GM18505 (cell line): ENCODE results near the gene PPP1R15A.
"Not testable (repeated sequence)": the region's sequence is repeated elsewhere in the genome, so short reads cannot be mapped to it uniquely, and the experiment has no call there.

Experiments used
- ATAC-seq: cut with Tn5 transposase; IDR thresholded peaks from one replicate; pipeline ENCODE4 v1.9.1; 2021; ENCODE audit not compliant: unreplicated experiment
- POLR2A ChIP-seq: IDR thresholded peaks from 4 replicates; pipeline ENCODE4 v1.6.1; 2011; ENCODE audit warnings: borderline replicate concordance; ENCODE audit not compliant: insufficient read depth, insufficient read length; ENCODE audit errors: extremely low read depth

PPP1R15A gene

DNA sequence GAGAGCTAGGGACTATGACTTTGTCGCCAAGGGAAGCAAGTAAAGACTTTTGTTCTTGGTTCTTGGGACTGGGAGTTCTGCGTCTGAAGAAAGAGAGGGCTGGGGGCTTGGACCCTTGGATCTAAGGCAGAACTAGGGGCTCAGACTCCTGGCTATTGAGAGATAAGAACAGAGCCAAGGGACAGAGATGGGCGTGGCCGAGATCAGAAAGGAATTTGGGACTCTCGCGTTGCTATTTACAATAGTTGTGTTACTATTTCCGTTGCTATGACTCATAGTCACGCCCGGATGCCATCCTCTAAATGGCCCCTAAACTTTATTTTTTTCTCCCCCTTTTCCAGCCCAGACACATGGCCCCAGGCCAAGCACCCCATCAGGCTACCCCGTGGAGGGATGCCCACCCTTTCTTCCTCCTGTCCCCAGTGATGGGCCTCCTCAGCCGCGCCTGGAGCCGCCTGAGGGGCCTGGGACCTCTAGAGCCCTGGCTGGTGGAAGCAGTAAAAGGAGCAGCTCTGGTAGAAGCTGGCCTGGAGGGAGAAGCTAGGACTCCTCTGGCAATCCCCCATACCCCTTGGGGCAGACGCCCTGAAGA lies 759 bp downstream of the PPP1R15A start:
- no peak for TF ChIP-seq POLR2A
- ATAC-seq: no peak

DNA sequence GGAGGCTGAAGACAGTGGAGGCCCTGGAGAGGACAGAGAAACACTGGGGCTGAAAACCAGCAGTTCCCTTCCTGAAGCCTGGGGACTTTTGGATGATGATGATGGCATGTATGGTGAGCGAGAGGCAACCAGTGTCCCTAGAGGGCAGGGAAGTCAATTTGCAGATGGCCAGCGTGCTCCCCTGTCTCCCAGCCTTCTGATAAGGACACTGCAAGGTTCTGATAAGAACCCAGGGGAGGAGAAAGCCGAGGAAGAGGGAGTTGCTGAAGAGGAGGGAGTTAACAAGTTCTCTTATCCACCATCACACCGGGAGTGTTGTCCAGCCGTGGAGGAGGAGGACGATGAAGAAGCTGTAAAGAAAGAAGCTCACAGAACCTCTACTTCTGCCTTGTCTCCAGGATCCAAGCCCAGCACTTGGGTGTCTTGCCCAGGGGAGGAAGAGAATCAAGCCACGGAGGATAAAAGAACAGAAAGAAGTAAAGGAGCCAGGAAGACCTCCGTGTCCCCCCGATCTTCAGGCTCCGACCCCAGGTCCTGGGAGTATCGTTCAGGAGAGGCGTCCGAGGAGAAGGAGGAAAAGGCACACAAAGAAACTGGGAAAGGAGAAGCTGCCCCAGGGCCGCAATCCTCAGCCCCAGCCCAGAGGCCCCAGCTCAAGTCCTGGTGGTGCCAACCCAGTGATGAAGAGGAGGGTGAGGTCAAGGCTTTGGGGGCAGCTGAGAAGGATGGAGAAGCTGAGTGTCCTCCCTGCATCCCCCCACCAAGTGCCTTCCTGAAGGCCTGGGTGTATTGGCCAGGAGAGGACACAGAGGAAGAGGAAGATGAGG lies 1.5 kb downstream of the PPP1R15A start:
- TF ChIP-seq POLR2A: no peak
- no peak for ATAC-seq

DNA sequence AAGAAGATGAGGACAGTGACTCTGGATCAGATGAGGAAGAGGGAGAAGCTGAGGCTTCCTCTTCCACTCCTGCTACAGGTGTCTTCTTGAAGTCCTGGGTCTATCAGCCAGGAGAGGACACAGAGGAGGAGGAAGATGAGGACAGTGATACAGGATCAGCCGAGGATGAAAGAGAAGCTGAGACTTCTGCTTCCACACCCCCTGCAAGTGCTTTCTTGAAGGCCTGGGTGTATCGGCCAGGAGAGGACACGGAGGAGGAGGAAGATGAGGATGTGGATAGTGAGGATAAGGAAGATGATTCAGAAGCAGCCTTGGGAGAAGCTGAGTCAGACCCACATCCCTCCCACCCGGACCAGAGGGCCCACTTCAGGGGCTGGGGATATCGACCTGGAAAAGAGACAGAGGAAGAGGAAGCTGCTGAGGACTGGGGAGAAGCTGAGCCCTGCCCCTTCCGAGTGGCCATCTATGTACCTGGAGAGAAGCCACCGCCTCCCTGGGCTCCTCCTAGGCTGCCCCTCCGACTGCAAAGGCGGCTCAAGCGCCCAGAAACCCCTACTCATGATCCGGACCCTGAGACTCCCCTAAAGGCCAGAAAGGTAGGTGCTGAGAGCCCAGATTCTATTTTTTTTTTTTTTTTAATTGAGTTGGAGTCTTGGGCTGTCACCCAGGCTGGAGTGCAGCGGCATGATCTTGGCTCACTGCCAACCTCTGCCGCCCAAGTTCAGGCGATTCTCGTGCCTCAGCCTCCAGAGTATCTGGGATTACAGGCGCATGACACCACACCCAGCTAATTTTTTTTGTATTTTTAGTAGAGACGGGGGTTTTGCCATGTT lies 2.3 kb downstream of the PPP1R15A start:
- peak; percentile 37 for TF ChIP-seq POLR2A
- no peak for ATAC-seq

DNA sequence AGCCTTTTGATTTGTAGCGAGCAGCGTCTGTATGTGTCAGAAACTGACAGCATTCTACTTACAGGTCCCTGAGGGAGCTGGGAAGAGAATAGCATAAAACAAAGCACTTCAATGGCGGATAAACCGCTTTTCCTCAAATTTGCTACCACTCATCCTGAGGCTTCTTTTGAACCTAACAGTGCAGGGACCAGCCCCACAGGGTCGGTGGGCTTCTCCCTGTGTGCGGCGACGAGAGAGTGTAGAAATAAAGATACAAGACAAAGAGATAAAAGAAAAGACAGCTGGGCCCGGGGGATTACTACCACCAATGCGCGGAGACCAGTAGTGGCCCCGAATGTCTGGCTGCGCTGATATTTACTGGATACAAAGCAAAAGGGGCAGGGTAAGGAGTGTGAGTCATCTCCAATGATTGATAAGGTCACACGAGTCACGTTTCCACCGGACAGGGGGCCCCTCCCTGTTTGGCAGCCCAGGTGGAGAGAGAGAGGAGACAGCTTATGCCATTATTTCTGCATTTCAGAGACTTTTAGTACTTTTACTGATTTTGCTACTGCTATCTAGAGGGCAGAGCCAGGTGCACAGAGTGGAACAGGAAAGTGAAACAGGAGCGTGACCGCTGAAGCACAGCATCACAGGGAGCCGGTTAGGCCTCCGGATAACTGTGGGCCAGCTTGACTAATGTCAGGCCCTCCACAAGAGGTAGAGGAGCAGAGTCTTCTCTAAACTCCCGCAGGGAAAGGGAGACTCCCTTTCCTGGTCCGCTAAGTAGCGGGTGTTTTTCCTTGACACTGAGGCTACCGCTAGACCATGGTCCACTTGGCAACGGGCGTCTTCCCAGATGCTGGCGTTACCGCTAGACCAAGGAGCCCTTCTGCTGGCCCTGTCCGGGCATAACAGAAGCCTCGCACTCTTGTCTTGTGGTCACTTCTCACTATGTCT lies 4.1 kb downstream of the PPP1R15A start:
- not testable (repeated sequence) for ATAC-seq
- TF ChIP-seq POLR2A: peak; percentile 56

DNA sequence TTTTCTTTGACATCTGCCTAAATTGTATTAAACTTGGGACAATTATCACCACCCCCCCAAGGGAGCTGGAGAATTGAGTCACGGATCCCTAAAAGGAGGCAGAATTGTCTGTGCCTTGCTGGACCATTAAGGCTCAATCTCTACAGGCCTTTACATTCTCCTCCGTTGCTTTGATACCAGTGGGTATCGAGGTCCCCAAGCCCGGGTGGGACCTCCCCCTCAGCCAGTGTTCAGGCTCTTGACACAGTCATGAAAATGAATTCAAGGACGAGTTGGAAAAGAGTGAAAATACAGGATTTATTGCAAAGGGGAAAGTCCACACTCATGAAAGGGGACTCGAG lies 5.6 kb downstream of the PPP1R15A start:
- no peak for TF ChIP-seq POLR2A
- no peak for ATAC-seq

DNA sequence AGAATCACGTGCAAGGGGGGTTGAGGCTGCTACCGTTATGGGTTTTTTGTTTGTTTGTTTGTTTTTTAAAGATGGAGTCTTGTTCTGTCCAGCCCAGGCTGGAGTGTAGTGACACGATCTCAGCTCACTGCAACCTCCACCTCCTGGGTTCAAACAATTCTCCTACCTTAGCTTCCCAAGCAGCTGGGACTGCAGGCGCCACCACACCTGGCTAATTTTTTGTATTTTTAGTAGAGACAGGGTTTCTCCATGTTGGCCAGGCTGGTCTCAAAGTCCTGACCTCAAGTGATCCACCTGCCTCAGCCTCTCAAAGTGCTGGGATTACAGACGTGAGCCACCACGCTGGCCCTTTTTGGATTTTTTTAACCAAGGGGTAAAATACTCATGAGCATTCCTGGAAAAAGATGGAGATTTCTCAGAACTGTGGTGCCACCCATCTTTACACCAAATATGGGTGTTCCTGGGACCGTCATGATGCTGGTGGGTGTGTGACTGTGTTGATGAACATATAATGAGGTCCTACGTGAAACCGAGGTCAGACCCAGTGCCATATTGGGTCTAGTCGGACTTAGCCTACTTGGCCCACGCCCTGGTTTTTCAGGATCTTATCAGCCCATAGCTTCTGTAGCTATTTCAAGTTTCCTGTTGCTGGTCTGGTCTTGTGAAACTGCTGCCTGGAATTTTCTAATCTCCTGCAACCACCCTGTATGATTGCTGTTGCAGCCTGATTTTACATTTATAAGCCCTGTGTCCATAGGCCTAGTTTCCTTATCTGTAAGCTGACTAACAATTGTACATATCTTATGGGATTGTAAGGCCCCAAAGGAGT lies 6.2 kb downstream of the PPP1R15A start:
- ATAC-seq: no peak
- TF ChIP-seq POLR2A: peak; percentile 40

DNA sequence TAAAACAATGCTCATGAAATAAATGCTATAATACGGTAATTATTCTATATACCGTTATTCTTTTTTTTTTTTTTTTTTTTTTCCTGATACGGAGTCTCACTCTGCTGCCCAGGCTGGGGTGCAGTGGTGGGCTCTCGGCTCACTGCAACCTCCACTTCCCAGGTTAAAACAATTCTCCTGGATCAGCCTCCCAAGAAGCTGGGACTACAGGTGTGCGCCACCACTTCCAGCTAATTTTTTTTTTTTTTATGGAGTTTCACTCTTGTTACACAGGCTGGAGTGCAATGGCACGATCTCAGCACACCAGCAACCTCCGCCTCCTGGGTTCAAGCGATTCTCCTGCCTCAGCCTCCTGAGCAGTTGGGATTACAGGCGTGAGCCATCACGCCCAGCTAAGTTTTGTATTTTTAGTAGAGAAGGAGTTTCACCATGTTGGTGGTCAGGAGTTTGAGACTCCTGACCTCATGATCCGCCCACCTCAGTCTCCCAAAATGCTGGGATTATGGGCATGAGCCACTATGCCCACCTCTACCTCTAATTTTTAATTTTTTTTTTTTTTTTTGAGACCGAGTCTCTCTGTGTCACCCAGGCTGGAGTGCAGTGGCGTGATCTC lies 6.9 kb downstream of the PPP1R15A start:
- no peak for TF ChIP-seq POLR2A
- ATAC-seq: no peak

DNA sequence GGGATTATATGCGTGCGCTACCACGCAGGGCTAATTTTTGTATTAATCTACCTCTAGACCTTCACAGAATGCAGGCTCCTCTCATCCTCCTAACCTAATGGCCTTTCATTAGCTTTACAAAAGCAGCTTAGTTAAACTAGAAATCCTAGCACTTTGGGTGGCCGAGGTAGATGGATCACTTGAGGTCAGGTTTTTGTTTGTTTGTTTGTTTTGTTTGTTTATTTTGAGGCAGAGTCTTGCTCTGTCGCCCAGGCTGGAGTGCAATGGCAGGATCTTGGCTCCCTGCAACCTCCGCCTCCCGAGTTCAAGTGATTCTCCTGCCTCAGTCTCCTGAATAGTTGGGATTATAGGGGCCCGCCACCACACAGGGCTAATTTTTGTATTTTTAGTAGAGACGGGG lies 7.5 kb downstream of the PPP1R15A start:
- not testable (repeated sequence) for ATAC-seq

DNA sequence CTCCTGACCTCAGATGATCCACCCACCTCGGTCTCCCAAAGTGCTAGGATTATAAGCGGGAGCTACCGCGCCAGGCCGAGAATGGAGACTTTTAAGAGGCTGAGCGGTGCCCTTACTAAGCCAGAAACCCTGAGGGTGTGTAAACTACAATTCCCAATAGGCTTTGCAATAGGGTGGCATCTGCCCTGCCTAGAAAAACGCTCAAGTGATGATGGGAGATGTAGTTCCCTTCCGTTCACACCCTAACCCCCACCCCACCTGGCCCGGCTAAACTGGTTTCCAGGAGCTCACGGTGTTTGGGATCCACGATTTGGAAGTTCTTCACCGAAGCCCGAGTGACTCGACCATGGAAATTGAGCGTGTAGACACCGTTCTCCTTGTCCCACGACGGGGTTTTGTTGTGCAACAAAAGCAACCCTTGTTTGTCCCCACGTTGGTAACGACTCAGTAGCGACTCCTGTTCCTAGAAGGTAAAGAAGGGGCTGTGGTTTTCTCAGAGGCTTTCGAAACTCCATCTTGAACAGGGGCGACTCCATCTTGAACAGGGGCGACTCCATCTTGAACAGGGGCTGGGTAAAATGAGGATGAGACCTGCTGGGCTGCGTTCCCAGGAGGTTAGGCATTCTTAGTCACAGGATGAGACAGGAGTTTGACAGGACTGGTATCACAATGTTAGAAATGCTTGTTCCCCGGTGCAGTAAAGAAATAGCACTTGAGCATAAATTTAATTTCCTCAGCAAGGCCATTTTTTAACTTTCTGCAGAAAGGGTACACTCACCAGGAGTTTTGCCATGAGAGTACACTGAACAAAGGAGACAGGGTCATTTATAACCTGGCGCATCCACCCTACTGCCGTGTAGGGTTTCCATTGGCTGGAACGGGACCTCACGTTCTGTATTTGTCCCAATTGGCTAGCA lies 9.8 kb downstream of the PPP1R15A start:
- TF ChIP-seq POLR2A: no peak
- no peak for ATAC-seq

DNA sequence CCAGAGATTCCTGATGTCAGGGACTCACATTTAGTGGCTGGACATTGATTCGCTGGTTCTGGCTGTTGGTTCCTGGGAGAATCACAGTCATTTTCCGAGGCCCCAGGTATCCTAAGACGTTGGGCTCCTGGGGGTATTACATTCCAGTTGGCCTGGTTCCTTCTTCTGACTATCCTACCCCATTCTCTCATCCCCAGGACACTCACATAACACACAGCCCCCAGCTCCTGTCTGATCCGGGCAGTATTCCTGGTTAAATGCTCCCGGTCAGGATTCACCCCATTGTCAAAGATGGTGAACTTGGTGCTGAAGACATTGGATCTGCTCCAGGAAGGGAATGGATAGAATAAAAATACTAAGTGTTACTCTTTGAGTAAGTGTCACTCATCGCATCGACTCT lies 11.5 kb downstream of the PPP1R15A start:
- no peak for TF ChIP-seq POLR2A
- ATAC-seq: no peak

DNA sequence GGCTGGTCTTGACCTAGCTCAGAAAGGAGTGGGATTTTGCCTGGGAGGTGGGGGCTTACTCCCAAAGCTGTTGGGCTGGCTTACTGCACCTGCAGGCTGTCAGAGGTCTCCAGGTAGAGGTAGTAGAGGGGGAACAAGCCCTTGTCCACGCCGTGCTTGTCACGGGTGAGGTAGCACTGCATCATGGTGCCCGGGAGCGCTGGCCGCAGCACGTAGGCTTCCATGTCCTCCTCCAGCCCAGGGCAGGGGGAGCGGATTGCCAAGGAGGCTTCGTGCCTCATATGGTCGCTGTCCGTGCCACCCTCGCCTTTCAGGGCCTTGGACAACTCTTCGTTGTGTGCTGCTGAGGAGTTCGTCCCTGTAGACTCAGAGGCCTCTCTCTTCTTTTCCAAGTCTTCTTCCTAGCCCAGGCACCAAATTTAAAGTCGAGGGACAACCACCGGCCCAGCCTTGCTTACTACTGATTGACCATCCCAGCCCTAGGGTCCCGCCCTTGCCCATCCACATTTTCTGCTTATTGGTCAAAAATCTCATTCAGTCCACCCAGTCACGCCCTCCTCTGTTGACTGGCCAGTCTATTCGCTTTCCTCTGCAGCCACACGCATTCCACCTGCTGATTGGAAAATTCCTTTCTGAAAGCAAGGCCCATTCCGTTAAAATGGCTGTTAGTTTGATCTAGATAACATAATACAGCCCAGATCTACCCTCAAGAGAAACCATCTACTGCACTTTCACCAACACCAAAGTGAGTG lies 15.8 kb downstream of the PPP1R15A start:
- no peak for ATAC-seq
- no peak for TF ChIP-seq POLR2A

DNA sequence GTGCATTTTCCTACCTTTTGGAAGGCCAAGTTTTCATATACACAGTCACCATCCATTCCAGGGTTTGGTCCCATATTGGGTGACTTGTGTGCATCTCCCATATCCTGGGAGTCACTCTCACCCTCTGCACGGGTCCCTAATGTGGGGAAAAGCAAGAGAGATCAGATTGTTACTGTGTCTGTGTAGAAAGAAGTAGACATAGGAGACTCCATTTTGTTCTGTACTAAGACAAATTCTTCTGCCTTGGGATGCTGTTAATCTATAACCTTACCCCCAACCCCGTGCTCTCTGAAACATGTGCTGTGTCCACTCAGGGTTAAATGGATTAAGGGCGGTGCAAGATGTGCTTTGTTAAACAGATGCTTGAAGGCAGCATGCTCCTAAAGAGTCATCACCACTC lies 17.3 kb downstream of the PPP1R15A start:
- not testable (repeated sequence) for ATAC-seq
